ENCODE results near the gene NR5A1. TPM values are rescaled to one million over a fixed set of nuclear protein-coding genes. Genes with fewer than 3 reads are reported as not detected.

Gene NR5A1
- not detected for polyA plus RNA-seq (ENCODE audit: insufficient read length)
- long read RNA-seq, donor 1: 0 reads
- long read RNA-seq, donor 2: 0 reads
- long read RNA-seq, donor 3: 0 reads
- long read RNA-seq, donor 4: 0 reads
- long read RNA-seq, donor 5: 0 reads
- long read RNA-seq, donor 6: 0 reads
- long read RNA-seq, donor 7: 0 reads
- long read RNA-seq, donor 8: 0 reads

DNA sequence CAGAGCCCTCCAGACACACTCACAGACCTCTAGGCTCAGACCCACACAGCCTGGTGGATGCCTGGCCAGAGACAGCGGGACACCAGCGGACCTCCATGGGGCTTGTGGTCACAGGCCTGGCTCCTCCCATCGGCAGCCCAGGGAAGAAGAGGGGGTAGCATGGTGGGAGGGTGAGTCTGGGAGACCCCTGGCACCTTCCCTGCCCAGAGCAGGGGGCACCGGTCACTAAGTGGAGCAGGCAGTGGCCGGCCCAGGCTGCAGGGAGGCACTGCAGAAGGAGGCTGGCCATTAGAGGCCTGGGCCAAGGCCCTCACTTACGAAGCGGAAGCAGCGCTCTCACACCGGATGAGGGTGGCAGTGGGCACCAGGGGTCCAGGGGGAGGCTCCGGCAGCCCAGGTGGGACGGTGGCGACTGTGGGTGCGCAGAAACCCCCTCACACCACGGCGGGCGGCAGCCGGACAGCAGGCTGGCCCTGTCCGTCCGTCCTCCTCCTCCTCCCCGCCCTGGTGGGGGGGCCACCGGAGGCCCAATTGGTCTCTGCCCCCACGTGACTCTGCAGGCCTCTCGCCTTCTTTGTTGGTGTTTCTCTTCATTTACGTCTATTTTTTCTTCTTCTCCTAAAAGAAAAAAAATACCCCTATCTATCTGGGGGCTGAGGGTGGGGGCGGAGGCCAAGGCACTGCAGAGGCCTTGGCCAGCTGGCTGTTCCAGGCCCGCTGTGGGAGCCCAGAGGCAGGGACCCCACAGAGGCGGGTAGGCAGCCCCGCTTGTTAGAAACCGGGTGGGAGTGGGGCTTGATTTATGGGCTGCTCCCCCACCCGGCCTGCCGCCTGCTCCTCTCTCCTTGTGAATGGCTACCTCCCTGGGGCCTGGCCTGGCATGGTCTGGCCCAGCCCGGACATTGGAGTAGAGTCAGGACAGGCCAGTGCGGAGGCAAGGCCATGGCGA, at the start of gene NR5A1:
TSS of gene NR5A1 (minus strand) at position 469 of the 949 bp plus-strand sequence. CDS start 4,004 bp downstream, outside the sequence.
- no peak for DNase-seq

DNA sequence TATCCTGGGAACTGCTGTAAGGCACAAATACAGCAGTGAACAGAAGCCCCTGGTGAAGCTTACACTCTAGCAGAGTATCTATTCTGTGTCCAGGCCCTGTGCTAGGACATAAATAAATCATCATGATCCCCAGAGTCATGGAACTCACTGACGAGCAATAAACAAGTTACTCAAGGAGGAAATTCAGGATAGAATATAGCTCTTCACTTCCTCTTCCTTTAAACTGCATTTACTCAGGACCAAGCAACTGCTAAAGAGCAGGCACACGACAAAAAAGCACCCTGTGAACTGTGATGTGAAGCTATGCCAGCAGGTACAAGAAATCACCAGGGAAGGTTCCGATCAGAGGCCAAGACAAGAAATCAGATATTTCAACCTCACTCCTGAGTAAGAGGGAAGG, 47.8 kb upstream of the NR5A1 start:
- no peak for DNase-seq

DNA sequence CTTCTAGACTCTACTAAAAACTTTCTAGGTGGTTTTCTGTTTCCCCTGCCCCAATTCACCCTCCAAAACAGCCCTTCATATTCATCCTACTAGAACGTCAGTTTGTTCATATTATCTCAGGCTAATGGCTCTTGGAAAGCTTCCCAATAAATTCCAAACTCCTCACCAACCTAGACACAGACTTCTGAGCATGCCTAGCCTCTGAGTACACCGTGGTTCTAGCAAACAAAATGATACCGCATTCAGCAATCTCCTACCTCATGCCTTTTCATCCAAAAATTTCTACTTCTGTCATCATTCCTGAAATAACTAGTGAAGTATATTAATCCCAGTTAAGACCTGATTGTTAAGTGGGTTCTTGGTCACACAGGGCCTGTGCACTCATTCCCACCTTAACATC, 46.5 kb upstream of the NR5A1 start:
- DNase-seq: no peak

DNA sequence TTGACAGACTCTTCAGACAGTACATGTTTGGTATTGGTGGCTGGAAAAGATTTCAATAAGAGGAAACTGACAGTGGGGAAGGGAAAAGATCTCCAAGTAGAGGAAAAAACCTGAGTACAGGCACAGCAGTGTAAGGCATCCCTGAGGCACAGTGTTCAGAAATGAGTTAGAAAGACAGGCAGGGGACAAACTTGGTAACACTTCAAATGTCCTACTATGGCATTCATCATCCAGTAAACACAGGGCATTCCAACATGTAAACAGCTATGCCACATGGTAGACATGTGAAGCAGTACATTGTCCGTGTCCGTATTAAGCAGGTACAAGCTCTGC, 45.0 kb upstream of the NR5A1 start:
- DNase-seq: no peak

DNA sequence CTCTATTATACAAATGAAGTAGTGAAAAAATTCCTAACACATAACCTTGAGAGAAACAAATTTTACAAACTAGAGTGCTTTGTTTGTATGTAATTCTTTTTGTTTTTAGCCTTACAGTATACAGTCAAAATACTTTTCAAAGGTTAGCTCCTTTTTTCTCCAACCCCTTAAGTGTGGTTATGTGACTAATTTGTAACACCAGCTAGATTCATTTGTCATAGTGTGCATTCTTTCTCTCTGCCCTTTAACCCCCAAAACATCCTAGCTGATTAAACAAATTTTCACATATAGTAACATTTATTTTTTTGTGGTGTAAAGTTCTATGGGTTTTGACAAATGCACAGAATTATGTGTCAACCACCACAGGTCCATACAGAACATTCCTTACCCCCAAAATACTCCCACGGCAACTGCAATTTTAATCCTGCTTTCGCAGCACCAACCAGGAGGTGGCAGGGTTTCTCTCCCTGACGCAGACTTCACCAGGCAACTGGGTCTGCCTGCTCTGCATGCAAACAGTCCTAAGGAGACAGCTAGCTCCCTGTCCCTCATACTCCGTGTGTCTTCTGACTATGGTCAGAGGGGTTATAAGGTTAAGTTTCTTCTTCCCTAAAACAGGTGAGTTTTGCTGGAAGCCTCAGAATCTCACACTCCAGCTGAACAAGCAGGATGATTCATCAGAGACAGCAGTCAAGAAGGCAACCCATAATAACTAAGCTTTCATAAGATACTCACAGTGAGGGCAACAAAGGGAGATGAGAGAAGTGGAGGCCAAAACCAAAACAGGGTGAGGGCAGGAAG, 44.5 kb upstream of the NR5A1 start:
- peak; percentile 20 for DNase-seq

DNA sequence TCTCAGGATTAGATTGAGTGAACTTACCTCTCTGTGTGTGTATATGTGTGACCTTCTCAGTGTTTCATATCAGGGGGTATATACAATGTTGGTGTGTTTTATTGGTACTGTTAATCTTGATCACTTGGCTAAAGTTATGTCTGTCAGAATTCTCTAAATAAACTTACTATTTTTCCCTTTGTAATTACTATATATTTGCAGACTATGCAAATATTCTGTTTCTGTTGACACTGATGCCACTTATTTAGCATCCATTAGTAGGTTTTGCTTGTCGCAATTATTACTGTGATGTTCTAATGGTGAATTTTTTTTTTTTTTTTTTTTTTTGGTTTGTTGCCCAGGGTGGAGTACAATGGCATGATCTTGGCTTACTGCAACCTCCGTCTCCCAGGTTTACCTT, 42.9 kb upstream of the NR5A1 start:
- no peak for DNase-seq

DNA sequence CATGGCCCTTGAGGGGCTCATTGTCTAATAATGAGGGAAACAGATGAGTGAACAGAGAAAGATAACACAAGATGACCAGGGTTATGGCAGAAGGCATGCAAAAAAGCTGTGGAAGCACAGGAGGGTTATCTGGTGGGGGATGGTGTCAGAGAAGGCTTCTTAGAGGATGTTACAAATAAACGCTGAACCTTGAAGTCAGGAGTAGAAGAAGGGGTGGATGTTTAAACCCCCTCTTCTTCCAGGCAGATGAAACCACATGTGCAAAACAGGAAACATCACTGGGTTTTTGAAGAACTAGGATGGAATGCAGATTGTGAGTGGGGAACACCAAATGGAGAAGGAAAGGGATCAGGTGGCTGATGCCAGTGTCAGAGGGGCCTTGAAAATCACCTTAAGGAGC, 41.8 kb upstream of the NR5A1 start:
- DNase-seq: no peak

DNA sequence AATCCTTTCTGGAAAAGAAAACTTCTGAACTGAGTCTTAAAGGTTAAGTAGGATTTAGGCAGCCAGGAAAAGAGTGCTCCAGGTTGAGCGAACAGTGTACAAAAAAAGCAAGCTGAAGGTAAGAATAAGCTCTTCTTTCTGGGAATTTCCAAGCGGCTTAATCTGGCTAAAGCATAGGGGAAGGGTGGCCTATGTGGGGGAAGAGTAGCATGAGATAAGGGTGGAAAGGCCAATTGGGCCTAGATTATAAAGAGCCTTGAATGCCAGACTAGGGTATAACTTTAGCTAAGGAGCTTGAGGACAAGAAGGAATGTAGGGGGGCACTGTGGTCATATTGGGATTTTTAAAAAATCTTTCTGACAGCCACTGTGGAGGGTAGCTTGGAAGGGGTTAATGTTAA, 37.3 kb upstream of the NR5A1 start:
- no peak for DNase-seq

DNA sequence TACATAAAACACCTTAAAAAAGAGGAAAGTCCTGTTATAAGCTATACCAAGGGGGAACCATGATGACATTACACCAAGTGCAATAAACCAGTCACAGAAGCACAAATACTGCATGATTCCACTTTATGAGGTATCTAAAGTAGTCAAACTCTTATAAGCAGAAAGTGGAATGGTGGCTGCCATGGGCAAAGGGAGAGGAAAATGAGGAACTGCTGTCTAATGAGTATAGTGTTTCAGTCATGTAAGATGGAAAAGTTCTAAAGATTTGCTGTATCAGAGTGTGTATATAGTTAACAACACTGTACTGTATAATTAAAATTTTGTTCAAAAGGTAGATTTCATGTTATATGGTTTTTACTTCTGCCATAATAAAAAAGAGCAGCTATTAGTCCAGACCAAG, 34.6 kb upstream of the NR5A1 start:
- DNase-seq: no peak

DNA sequence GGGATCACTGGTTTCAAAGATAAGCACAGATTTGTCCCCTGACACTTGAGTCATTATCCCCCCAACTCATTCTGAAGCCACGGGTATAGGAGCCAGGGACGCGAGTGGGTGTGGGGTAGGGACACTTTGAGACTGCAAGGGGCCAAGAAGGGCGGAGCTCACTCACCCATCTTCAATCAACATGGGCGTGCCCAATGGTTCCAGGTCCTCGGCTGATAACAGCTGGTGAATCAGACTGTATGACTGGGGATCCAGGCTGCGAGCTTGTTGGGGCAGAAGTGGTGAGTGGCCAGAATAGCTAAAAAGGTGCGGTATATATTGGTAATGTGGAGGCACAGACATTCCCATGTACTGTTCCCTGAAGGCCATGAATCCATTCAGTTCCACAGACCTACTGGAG, 30.7 kb upstream of the NR5A1 start:
- DNase-seq: no peak

DNA sequence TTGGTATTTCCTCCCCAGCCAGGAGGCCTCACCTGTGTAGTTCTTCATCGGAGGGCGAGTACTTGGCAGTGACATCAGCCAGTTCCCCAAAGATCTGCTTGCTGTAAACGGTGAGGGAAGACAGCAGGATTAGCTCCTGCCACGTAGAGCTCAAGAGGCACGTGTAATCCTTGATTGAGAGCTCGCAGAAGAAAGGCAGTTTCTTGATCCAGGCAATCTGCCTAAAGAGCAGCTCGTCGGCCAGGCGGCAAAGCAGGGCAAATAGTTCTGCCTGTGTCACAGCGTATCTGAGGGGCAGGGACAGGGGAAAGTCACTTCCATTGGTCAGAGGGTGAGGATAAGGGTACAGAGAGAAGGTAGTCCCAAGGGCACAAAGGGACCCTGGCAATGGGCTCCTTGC, 28.6 kb upstream of the NR5A1 start:
- no peak for DNase-seq

DNA sequence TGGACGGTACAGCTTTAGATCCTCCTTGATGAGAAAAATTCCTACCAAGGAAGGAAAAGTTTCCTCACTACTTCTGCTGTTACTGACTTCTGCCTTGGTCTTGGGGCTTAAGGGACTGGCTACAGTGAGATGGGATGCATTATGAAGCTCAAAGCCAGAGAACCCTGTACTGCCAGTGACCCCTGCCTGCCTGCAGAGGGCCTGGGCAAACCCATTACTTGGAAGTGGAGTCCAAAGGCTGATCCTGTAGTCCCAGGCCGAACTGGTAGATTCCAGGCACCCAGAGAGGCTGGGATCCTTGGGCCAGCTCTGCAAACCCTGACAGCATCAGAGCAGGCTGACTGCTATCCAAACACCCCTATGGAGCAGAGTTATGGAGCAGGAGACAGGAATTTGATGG, 25.7 kb upstream of the NR5A1 start:
- no peak for DNase-seq

DNA sequence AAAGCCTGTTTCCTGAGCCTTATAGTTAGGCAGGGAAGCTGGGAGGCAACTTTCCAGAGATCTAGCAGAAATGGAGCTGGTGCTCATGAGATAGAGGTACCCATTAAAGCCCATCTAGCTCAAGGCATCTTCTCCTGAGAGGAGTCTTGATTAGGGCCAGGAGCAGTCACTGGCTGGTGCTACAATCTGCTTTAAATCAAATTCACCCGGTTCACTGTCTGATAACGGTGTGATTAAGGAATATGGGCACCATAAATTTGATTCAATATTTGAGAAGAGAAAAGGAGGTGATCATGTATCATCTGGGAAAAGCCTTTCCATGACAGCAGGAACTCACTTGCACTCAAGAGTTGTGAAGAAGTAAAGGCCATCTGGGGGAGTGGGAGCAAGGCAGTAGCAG, 23.9 kb upstream of the NR5A1 start:
- DNase-seq: no peak

DNA sequence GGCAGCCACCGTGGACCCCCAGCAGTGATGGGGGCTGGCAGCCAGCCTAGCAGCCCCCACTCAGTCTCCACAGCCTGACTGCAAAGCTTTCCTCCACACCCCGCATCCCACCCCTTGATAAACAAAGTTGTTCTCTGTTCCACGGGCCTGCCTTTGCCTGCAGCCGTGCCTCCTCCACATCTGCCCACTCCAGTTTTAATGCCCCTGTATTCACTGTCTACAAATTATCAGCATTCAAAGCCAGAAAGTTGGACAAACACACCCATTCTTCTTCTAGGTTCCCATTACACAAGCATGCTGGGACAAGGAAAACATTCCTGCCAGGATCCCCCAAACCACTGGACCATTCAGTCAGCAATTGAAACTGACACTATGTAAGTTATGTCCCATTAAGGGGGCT, 23.0 kb upstream of the NR5A1 start:
- no peak for DNase-seq

DNA sequence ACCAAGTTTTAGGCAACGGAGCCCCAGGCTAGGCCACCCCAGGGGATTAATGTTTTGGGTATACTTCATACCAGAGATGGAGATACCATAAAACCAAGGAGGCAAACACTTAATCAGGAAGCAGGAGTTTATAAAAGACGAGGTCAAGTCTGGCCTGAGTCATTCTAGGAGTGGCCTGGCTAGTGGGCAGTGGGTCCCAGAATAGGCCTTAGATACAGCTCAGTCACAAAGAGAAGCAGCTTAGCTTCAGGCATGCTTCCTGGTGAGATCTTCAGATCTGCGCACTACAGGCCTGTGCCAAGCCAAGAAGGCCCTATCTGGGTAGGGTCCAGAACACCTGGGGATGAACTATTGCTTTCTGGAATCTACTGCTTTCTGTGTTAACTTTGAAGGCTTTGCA, 20.6 kb upstream of the NR5A1 start:
- DNase-seq: no peak

DNA sequence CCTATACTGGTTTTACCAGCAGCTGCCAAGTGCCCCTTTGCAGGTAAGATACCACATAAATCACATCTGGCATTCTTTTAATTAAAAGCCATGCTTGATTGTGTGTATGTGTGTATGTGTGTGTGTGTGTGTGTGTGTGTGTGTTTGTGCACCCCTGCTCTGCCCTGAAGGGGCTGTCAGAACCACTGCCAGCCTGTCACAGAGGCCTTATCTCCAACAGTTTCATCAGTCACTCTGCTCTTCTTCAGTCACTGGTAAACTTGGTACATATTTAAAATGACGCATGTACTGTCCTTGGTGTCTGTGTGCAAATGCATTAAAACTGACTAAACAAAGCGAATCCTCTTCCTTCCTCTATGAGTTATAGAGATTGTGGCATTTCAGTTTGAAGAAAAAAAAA, 19.0 kb upstream of the NR5A1 start:
- no peak for DNase-seq

DNA sequence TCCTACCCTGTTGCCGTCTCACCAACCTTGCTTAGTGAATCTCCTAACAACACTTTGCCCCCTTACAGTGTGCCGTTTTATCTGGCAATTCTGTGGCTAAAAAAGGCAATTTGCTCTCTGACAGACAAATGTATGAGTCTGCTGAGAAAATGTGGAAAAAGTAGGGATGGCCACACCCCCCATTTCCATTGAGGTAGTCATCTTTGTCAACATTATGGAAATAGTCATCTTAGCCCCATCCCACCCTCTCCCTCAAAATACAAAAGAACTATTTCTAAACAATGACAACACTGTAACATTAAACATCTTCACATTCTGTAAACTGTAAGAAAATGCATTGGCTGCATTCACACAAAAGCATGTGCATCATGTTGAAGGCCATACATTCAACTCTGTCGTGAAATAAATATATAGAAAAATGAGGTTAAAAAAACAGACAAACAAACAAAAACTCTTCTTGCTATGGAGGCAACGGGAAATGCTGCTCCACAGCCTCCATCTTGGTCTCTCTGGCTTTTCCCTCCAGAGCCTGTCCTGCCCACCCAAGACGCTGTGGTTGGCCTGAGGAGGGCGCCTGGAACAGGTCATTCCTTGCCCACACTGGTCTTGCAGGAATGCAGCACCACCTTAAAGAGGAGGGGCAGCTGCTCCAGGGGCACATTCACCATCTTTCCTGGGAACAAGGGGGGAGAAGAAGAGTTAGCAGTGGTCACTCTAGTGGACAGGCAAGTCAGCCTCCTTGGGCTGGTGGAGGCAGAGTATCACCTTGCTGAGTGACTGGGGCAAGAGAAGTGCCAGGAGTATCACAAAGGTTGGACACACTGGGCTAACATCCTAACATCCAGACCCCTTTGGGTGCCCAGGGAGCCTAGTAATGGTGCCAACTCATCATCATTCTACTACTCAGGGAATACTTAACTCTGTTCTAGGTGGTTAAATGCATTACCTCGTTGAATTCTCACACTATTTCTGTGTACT, 15.2 kb upstream of the NR5A1 start:
- no peak for DNase-seq

DNA sequence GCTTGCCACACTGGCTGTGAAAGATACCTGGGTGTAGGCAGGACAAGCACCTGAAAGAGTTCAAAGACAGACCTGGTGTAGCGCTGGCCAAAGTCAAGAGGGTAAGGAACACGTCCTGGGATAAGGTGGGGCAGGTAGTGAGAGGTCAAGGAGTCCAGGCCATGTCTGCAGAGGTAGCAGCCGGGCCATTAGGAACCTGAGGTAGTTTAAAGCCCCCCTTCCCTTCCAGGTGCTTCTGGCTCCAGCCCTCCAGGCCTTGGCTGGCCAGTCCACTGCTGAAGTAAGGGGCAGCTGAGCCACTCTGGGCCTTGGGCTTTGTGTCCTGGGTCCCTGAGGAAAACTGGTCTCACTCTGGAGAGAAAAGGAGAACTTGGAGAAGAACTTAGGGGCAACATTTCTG, 13.9 kb upstream of the NR5A1 start:
- DNase-seq: no peak

DNA sequence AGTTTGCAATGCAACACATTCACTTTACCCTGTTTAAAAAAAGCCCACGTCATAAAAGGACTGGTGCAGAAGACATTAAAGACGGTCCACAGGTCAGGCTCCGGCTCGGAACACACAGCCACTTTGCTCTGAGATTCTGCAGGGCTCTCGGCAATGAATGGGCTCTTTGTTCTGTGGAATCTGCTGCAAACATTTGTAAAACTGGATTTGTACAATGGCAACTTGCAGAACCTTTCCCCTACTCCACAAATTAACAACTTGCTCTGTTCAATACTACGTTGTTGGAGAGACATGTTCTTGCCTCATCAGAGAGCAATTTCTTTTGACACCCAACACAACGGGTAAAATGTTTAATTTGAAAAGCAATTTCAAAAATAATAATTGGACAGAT, 13.0 kb upstream of the NR5A1 start:
- no peak for DNase-seq

DNA sequence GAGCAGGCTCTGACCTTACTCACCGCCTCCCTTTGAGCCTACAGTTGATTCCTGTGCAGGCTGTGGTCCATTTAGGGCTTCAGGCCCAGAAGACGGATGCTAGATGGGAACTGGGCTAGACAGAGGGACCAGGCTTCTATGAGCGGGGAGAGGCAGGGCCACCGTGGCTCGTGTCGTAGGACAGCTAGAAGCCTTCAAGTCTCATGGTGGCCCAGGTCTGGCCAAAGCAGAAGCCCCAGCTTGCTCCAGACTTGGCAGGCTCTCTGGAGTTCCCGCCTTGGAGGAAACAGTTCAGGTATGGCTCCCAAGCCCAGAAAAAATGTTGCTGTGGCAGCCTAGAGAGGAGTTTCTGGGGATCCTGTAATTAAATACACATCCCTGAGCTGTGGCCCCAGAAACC, 10.9 kb upstream of the NR5A1 start:
- DNase-seq: no peak

DNA sequence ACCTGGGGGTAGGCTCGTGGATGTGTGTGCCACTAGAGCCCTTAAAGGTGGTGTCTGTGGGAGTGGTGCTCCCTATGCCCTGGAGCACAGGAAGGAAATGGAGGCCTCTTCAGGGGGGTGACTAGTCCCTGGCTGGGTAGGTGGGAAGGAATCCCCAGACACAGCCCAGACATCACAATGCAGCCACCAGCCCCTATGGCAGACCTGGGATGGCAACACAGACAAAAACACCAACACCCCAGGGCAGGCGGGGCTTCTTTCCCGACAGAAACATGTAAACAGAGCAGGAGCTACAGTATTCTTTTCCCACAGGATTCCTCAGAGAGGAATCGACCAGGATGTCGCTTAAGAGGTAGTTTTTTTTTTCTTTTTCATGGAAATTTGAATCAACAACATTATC, 10.4 kb upstream of the NR5A1 start:
- DNase-seq: no peak

DNA sequence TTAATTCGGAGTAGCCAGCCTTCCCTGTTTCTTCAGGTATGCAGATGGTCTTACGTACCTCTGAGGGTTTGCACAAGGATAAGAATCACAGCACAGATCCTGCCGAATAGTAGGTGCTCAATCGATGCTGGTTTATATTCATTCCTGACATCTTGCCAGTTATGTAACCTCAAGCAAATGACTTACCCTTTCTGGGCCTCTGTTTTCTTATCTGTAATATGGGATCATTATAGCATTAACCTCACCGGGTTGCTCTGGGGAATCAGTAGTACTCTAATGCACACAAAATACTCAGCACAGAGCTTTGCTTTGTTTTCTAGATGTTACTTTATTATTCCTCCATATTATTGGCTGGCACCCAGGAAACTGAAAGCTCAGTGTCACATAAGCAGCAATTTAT, 7.7 kb upstream of the NR5A1 start:
- no peak for DNase-seq
